NK-92 treated with Interleukin-12 subunit alpha and Interleukin-12 subunit beta, amount 100 ng/mL, for 24 hours (cell line): ENCODE measurements around the gene LGALS4.
"Not testable (repeated sequence)": the region's sequence is repeated elsewhere in the genome, so short reads cannot be mapped to it uniquely, and the experiment has no call there.

Experiments
- DNase-seq: peaks from one replicate; lab custom pipeline; 2025; lab: John Stamatoyannopoulos, UW

LGALS4 gene

DNA sequence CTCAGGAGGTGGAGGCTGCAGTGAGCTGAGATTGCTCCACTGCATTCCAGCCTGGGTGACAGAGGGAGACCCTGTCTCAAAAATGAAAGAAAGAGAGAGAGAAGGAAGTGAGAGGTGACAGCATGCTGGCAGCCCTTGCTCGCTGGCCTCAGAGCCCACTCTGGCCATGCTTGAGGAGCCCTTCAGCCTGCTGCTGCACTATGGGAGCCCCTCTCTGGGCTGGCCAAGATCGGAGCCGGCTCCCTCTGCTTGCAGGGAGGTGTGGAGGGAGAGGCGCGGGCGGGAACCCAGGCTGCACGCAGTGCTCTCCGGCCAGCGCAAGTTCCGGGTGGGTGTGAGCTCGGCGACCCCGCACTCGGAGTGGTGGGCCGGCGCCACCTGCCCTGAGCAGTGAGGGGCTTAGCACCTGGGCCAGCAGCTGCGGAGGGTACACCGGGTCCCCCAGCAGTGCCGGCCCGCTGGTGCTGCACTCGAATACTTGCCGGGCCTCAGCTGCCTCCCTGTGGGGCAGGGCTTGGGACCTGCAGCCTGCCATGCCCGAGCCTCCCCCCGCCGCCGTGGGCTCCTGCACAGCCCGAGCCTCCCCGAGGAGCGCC lies 8.6 kb upstream of the LGALS4 start:
- DNase-seq = not testable (repeated sequence)

DNA sequence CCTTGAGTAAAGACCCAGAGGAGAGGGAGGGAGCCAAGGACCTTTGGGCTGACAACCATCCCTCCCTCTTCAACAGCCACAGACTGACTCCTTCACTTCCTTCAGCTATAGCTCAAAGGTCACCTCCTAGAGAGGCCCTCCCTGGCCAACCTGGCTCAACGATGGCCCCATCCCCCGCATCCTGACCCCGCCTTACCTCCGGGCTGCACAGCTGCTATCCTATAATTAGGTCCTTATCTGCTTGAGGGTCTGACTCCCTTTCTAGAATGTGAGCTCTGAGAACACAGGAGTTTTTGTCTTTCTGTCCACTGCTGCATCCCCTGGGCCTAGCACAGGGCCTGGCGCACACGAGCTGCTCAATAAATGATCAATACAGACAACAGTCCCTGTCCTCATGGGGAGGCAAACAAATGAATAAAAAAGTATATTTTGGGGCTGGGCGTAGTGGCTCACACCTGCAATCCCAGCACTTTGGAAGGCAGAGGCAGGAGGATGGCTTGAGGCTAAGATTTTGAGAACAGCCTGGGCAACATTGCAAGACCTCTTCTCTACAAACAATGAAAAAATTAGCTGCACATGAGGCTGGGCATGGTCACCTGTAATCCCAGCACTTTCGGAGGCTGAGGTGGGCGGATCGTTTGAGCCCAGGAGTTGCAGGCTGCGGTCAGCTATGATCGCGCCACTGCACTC lies 6.6 kb upstream of the LGALS4 start:
- DNase-seq = no peak

DNA sequence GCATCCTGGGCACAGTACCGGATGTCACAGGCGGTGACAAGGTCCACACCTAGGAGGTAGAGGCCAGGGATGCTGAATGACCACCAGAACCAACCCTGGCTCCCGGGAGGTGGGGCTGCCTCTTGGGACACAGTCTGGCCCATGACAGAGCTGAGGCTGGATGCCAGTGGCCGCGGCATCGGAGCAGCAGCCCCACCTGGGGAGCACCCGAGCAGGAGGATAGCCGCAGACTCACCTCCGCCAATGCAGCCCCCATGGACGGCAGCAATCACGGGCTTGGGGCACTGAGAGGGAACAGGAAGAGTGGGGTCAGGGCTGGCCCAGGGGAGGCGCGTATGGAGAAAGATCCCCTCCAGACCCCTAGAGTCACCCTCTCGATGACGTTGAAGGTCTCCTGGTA lies 4.3 kb upstream of the LGALS4 start:
- DNase-seq = no peak

DNA sequence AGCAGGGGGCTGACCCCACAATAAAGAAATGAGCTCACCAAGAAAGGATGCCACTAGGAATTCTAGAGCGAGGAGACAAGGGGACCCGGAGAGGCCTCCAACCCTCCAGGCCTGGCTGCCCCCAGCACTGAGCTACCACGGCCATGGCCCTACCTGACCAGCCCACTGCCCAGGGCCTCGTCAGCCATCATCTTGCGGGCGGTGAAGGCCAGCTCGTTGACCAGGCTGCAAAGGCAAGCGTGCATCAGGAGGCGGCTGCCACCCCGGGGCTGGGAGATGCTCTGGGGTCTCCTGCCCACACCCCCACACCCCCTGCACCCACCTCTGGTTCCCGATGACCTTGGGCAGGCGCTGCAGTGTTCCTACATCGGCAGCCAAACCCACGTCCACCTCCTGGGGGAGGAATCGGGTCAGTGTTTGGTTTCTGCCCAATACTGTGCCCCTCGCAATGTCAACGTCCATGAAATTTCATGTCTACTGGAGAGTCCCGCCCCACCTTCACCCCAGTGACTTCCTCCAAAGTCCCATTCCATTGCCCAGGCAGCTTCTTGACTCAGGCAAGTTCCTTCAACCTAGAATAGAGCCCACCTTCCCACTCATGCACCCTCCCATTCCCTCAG lies 3.5 kb upstream of the LGALS4 start:
- DNase-seq = no peak

DNA sequence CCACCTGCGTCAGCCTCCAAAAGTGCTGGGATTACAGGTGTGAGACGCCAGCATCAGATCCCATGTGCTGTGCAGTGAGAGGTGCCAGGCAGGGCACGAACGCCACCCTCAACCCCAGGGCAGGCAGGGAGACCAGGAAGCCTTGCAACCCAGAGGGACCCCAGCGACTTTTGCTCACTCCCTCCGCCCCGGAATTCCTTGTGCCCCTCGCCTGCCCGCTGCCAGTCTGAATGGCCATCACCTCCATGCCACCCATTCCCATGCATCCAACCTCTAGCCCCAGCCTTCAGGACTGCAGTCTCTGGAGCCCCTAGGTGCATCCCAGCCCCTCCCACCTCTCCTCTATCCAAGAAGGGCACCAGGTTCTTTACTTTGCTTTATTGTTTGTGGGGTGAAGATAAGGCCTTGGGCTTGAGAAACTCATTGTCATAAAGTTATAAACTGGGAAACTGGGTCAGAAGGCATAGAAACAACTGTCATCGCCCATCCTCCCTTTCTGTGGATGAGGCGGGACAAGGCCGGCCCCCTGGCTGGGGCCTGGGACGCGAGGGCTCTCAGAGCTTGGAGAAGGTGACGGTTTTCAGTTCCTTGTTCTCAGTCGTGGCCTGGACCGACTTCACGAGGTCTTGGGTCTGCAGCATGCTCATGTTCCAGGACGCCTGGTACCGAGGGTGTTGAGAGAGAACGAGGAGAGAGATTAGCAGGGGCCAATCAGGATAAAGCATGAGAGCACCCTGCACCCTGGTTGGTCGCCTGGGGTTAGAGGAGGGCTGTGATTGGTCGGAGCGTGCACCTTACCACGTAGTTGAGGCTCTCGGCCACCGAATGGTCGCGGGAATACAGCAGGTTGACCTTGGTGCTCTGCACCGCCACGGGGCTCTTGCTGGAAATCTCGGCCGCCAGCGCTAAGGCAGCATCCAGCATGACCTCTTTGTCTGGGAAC lies 2.6 kb upstream of the LGALS4 start:
- DNase-seq = no peak

DNA sequence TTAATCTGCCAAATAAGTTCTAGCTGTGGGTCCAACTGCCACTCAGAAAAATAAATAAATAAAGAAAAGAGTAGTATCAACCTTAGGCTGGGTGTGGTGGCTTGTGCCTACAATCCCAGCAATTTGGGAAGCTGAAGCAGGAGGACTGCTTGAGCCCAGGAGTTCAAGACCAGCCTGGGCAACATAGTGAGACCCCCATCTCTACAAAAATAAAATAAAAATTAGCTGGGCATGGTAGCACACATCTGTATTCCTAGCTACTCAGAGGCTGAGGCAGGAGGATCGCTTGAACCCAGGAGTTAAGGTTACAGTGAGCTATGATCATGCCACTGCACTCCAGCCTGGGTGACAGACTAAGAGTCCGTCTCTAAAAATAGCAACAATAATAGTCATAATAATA lies 1.2 kb upstream of the LGALS4 start:
- DNase-seq = not testable (repeated sequence)

DNA sequence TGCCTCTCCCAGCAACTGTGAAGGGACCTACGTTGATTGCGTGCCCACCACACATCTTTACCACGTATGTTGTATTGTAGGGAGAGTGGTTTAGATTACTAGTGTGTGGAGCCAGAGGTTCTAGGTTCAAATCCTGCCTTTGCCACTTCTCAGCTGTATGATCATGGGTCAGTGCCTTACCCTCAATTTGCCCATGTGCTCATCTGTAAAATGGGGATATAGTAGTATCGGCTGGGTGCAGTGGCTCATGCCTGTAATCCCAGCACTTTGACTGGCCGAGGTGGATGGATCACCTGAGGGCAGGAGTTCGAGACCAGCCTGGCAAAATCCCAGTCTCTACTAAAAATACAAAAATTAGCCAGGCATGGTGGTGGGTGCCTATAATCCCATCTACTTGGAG lies 578 bp upstream of the LGALS4 start:
- DNase-seq = no peak

DNA sequence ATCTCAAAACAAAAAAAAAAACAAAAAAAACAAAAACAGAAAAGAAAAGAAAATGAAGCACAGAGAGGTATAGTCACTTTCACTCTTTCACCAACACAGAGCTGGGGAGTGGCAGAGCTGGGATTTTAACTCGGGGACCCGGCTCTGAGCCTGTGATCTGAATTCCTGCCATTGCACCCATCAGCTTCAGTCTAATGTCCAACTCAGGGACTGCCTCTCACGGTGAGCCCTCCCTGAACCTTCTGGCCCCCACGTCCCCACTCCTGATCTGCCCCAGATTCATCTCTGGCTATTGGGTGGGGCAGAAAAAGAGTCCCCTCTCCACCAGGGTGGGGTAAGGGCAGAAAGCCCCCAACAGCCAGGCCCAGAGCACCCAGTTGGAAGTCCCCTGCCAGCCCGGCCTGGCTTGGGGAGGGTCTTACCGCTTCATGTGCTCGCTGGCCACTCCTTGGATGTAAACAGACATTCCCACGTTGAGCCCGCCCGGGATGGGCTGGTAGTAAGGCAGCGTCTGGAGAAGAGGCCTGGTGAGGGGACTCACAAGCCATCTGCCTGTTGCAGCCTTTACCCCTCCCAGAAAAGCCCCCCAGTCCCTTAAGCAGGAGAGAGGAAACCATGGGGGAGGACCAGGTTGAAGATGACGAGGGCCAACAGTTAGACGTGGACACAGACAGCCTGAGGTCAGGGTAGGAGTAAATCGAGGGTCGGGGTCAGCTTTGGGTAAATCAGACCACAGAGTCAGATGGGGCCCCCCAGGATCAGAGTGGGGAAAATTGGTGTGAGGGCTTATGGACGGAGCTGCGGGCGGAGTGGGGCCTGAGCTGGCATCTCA lies 520 bp downstream of the LGALS4 start:
- no peak for DNase-seq

DNA sequence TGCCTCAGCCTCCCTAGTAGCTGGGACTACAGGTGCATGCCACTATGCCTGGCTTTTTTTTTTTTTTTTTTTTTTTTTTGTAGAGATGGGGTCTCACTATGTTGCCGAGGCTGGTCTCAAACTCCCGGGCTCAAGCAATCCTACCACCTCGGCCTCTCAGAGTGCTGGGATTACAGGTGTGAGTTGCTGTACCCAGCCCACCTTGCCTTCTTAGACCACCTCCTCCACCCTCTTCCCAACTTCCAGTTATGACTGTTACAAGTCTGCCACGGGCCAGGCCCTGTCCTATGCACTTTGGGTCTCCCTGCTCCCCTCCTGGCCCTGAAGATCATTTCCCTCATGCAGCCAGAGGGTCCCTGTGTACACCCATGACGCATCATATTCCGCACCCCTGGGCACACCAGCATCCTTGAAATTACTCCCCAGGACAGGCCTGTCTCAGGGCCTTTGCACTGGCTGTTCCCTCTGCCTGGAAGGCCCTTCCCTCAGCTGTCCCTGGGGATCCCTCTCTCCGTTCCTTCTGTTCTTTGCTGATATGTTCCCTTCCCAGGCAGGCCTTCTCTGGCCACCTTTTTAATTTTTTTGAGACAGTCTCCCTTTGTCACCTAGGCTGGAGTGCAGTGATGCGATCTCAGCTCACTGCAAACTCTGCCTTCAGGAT lies 3.0 kb downstream of the LGALS4 start:
- DNase-seq = no peak

DNA sequence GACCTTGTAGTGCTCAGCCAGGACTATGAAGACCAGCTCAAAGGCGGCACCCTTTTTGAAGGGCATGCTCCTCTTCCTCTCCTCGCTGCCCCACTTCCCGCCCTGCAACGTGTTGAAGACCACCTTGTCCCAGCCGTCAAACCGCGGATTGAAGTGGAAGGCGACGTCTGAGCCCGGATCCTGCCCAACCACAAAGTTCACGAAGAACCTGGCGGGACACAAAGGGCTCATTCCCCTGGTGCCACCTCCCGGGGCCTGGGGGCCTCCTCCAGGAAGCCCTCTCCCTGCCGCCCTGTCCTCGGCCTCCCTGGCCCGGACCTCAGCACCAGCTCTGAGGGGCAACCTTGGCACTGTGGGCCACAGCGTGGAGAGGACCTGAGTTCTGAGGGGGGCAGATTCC lies 4.0 kb downstream of the LGALS4 start:
- no peak for DNase-seq

DNA sequence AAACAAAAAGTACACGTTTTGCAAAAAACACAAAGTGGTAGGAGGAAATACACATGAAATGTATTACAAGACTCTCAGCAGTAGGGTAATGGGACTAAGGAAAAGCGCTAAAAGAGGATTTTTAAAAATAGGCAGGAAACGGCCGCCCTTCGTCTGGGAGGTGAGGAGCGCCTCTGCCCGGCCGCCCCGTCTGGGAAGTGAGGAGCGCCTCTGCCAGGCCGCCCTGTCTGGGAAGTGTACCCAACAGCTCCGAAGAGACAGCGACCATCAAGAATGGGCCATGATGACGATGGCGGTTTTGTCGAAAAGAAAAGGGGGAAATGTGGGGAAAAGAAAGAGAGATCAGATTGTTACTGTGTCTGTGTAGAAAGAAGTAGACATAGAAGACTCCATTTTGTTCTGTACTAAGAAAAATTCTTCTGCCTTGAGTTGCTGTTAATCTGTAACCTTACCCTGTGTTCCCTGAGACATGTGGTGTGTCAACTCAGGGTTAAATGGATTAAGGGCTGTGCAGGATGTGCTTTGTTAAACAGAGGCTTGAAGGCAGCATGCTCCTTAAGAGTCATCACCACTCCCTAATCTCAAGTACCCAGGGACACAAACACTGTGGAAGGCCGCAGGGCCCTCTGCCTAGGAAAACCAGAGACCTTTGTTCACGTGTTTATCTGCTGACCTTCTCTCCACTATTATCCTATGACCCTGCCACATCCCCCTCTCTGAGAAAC lies 5.2 kb downstream of the LGALS4 start:
- not testable (repeated sequence) for DNase-seq

DNA sequence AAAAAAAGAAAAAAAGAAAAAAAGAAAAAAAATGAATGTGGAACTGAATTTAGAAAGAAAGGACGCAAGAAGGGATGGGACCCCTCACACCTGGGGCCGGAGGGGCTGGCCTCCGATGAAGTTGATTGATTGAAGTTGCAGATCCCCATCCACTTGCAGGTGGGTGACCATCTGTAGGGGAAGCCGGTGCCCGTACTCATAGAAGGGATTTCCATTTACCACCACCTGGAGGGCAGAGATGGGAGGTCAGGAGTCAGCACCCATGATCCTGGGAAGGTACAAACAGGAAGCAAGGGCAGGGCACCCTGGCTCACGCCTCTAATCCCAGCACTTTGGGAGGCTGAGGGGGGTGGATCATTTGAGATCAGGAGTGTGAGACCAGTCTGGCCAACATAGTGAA lies 6.4 kb downstream of the LGALS4 start:
- no peak for DNase-seq

DNA sequence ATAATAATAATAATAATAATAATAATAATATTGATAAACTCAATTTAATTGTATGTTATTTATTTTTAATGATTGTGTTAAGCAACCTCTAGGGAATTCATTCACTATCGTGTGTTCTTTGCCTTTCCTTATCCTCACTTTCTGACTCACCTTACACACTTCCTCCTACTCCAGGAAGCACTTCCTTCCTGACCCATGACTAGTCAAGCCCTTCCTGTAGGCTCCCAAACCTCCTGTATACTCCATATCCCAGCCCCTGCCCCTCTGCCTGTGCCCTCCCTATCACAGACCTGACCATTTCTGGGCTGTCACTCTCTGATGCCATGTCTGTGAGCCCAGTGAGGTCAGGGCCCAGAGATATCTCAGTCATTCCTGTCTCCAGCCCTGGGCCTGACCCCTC lies 7.6 kb downstream of the LGALS4 start:
- DNase-seq = no peak

DNA sequence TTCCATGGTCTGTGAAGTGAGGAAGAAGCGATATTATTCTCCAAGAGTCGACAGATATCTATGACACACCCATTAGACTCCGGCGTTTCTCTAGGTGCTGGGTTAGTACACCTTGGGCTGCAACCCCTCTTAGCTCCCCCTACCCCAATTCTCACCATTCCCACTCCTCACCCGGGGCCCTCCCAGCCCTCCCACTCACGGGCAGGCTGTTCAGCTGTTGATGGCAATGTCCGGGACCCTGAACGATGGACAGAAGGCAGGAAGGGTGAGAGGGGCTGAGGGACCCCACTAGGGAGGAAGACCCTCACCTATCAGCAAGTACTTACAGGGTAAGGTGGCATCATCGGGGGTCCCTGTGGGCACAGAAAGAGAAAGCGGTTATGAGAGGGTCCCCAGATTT lies 9.2 kb downstream of the LGALS4 start:
- DNase-seq = no peak

DNA sequence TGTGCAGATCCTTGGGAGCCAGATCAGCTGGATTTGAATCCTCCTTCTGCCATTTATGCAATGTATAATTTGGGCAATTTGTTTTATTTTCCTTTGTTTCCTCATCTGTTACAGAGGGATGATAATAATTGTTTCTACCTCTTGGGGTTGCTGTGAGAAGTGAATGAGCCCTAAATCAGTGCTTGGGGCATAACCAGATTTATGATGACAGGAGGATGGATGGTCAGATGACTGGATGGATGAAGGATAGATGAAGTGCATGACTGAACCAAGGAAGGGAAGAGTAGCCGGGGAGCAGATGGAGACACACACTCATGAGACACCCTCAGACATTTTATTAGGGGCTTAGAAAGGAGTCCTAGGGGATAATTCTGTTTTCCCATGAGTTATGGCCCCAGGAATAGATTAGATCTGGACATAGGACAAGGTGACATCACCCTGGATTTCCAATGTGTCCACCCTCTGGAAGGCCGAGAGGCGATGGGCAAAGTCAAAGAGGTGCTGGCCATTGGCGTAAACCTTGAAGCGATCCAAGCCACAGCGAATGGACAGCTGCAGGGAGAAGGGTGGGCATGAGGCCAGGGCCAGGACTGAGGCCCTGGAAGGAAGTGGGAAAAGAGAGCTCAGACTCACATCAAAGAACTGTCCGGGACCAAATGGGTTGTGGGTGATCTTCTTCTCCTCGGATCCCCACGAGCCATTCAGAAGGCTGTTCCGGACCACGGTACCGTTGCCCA lies 11.2 kb downstream of the LGALS4 start:
- no peak for DNase-seq

DNA sequence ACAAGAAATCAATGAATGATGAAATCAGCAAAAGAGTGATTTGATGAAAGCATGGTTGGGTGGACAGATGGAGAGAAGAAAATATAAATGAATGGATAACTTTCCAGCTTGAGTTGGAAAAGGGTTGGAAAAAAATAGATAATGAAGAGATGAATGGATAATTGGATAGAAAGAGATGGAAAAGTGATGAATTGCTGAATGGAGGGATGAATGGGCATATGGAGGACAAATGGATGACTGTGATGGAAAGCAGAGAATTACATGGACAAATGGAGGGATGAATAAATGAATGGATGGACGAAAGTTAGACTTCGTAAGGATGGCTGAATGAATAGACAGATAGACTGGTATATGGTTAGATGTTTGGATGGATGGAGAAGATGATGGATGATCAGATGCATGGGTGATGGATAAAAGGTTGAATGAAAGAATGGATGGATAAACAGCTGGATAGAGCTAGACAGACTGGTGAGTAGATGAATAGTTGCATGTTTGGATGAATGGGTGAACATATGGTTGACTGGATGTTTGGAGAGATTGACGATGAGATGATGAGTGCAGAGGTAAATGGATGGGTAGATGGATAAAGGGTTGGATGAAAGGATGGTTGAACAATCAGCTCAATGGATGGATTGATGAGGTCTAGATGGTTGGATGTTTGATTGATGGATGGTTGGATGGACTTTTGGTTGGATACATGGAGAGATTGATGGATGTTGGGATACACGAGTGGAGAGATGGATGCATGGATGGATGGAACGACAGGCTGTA lies 12.0 kb downstream of the LGALS4 start:
- no peak for DNase-seq

DNA sequence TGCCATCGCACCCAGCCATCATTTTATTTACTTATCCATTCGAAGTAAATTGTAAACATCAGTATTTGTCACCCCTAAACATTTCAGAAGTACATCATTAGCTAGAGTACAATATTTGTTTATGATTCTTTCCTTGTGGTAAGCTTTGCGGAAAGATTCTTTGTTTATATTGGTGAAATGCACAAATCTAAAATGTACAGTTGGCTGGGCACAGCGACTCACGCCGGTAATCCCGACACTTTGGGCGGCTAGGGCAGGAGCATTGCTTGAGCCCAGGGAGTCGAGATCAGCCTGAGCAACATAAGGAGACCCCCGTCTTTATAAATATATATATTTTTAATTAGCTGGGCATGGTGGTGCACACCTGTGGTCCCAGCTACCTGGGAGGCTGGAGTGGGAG lies 13.6 kb downstream of the LGALS4 start:
- no peak for DNase-seq

DNA sequence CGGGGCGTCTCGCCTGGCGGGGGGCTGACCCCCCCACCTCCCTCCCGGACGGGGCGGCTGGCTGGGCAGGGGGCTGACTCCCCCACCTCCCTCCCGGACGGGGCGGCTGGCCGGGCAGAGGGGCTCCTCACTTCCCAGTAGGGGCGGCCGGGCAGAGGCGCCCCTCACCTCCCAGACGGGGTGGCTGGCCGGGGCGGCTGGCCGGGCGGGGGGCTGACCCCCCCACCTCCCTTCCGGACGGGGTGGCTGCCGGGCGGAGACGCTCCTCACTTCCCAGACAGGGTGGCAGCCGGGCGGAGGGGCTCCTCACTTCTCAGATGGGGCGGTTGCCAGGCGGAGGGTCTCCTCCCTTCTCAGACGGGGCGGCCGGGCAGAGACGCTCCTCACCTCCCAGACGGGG lies 15.0 kb downstream of the LGALS4 start:
- not testable (repeated sequence) for DNase-seq

DNA sequence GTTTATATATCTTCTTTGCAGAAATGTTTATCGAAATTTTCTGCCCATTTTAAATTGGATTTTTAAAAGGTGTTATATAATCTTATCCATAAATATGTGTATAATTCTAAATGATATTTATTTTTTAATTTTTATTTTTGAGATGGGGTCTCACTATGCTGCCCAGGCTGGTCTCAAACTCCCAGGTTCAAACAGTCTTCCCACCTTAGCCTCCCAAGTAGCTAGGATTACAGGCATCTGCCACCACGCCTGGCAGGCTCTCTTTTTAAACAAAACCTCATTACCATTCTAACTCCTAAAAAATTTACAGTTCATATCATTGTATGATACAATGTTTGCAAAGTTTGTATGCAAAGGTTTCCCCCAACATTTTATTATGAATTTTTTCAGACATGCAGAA lies 16.6 kb downstream of the LGALS4 start:
- no peak for DNase-seq
